ENCODE data around the gene POLR2F.
"Not testable (repeated sequence)": the region's sequence is repeated elsewhere in the genome, so short reads cannot be mapped to it uniquely, and the experiment has no call there.

POLR2F gene

DNA sequence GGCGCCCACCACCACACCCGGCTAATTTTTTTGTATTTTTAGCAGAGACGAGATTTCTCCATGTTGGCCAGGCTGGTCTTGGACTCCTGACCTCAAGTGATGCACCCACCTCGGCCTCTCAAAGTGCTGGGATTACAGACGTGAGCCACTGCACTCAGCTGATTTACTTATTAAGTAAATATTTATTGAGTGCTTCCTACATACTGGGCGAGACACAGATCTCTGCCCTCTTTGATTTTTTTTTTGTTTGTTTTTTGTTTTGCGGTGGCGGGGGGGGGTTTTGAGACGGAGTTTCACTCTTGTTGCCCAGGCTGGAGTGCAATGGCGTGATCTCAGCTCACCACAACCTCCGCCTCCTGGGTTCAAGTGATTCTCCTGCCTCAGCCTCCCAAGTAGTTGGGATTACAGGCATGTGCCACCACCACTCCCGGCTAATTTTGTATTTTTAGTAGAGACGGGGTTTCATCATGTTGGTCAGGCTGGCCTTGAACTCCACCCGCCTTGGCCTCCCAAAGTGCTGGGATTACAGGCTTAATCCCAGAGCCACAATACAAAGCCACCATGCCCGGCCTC lies 2.4 kb downstream of the POLR2F start:
- DNase-seq = not testable (repeated sequence)

DNA sequence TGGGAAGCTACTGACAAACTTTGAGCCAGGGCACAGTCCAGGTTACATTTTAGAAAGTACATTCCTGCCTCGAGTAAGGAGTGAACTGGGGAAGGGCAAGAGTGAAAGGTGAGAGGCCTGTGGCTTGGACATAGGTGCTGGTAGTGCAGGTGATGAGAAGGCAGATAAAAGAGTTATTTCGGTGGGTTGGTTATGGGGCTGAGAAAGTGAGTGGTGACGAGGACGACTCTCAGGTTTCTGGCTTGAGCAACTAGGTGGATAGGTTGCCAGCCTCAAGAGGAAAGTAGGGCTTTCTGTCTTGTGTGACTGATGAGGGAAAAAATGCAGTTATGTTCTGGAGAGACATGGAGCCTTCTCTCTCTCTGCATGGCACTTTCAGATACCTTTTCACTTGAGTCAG lies 3.7 kb downstream of the POLR2F start:
- DNase-seq = no peak

DNA sequence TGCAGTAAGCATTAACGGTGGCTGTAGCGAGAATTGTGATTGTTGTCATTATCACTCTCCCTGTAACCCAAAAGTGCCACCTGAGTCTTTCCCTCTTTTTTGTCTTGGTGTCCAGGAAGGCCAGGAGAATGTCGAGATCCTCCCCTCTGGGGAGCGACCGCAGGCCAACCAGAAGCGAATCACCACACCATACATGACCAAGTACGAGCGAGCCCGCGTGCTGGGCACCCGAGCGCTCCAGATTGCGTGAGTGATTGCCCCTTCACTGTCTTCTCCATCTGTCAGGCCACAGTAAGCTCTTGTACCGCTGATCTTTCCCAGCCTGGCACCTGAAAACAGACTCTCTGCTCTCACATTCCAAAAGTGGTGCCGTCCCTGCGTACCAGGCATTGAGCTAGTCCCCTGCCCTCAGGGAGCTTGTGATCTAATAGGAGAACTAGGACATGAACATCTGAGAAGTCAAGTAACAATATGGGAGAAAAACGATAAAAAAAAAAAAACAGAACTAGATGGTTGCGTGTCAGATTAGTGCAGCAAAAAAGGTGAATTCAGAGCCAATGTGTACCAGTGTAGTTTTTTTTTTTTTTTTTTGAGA lies 5.8 kb downstream of the POLR2F start:
- no peak for DNase-seq

DNA sequence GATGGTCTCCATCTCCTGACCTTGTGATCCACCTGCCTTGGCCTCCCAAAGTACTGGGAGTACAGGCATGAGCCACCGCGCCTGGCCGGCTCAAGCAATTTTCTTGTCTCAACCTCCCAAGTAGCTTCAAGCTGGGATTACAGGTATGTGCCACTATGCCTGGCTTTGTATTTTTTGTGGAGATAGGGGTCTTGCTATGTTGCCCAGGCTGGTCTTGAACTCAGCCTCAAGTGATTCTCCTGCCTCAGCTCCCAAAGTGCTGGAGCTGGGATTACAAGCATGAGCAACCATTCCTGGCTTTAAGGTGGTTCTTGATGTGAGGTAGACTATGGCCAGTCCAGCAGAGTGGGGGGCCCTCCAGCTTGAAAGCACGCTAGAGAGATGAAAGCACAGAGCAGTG lies 7.6 kb downstream of the POLR2F start:
- no peak for DNase-seq

DNA sequence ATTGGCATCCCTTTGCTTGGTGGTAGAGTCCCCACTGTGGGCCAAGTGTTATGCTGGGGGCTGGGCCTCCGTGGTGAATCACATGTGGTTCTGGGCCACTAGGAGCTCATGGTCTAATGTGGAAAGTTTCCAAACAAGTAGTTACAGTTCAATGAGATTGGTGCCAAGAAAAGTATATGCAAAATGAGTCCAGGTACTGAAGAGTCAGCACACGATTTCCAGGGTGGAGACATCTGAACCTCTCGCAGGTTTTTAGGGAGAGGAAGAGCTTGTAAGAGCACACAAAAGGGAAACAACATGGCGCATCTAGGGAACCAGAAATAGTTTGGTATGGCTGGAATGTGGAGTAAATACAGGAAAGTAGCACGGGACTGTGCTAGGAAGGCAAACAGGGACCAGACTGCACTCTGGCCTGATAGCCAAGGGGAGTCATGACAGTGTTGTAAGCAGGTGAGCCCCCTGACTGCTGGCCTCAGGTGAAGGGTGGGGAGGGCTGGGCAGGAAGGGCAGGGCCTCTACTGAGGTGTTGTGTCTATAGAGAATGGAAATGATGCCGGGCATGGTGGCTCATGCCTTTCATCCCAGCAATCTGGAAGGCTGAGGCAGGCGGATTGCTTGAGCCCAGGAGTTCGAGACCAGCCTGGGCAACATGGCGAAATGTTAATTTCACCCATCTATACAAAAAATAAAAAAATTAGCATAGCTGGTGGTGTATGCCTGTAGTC lies 12.6 kb downstream of the POLR2F start:
- DNase-seq = no peak

DNA sequence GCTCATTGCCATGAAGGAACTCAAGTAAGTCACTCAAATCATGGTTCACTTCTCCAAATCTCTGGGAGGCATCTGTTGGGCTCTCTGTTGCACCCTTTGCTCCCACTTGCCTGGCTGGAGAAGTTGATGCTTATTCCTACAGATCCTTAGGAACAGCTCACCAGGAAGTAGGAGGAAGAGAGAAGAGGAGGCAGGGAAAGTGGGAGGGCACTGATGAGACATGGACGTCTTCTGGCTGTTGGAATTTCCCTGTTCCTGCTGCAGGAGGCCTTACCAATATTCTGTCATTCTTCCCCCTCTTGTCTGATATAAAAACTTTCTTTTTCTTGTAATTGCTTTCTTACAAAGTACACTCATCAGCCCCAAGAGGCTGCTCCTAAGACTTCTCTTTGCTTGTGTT lies 13.6 kb downstream of the POLR2F start:
- DNase-seq = no peak

DNA sequence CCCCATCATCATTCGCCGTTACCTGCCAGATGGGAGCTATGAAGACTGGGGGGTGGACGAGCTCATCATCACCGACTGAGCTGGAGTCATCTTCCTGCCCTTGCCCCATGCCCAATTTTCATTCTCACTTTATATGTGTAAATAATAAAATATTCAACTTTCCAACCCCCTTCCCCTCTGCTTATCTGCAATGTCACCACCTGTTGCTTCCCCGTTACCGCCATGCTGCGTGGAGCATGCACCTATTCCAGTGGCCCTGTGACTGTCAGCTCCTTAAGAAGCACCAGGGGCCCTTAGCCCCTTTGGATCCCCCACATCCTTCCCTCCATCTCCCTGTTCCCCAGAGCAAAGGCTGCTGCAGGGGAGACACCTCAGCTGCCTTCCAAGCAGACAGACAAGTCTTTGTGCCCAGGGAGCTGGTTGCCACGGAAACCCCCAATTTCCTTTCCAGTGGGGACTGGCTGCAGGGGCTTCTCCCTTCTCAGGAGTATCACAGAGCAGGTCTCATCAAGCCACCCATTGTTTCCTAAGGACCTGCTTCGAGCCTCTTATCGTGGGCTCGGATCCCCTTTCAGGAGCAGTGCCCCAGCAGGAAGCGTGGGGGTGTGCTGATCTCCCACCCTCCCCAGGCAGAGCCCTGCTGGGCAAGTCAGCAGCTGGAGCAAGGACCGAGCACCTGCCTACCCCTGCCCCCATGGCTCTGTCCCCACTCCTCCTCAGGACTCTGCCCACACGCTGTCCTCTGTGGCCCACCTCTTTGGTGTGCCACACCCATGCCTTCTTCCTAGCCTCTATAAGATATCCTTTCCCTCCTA lies 14.3 kb downstream of the POLR2F start:
- DNase-seq = no peak

DNA sequence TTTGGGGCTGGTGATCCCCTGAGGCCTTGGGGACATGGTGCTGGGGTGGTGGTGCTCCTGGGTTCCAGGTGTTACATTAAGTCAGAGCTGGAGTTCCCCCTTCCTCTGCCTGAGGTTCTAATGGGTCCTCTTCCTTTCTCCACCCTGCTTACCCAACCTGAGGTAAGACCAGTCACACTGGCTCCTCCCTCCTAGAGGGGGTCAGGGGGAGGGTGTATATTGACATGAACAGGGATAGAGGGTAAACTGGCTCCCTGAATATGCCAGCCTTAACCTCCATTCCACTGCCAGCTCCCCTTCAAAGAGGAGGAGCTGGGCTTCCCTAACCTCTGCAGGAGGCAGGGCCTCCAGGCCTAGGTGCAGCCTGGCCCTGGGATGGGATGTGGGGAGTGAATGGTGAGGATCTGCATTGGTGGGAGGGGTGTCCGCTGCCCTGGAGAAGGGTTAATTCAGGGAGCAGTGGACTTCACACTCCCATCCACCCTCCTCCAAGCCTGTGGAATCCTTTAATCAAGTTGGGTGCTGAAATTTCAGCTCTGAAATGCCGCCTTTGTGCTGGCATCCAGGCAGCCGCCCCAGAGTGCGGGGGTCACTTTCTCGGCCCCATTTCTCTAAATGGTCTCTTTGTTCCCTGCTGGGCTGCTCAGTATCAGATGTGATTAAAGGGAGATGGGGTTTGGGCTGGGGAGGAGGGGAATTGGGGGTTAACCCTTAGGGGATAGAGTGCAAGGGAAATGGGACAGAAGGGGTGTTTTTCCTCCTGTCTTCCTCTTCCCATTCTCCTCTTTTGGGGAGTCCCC lies 15.2 kb downstream of the POLR2F start:
- no peak for DNase-seq

DNA sequence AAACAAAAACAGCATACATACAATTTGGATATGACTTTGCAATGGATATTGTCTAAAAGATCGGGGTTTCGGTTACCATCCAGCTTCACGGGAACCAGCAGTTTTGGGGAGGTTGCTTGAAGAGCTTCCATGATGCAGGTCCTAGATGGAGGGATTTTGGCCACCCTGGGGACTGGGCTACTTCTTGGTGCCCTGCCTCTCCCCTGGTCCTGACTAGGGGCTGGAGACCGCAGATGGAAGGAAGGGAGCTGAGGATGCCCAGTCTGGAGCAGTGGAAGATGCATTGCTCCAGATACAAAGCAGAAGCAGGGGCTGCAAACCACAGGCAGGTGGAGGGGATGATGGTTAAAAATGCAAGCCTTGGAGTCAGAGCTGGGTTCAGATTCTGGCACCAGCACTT lies 17.4 kb downstream of the POLR2F start:
- no peak for DNase-seq

DNA sequence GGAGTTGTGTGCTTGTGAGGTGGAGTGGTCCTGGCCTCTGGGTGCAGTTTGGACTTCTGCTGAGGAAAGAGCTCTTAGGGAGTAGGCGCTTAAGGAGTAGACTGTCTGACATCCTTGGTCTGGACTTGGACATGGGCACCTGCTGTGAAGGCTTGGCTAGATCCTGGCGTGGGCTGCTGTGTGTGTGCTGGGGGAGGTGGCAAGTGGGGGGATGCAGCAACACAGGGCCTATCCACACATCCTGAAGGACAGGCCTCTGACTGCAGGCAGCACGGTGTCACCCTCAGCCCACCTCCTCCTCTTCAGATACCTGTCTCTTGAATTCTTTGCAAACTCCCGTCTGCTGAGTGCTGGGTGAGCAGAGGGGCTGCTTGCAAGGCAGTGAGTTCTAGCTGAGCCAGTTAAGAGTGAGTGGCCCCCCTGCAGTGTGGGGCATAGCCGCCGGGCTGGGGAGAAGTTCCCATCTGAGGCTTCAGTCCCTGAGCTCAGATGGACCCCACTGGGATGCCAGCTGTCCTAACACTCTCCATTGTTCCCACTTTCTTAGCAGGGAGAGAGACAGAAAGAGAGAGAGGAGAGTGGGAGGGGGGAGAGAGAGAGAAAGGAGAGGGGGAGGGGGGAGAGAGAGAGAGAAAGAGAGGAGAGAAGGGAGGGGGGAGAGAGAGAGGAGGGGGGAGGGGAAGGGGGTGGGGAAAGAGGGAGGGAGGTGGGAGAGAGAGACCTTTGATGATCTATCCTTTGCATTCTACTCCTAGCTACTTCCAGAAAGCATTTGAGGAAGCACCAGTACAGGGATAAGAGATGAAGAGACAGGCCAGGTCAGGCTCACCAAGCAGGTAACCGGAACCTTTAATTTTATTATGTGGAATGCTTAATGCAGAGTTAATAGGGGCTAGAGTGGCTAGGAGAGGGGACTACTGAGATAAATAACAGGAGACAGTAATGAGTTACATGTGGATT lies 18.3 kb downstream of the POLR2F start:
- no peak for DNase-seq

DNA sequence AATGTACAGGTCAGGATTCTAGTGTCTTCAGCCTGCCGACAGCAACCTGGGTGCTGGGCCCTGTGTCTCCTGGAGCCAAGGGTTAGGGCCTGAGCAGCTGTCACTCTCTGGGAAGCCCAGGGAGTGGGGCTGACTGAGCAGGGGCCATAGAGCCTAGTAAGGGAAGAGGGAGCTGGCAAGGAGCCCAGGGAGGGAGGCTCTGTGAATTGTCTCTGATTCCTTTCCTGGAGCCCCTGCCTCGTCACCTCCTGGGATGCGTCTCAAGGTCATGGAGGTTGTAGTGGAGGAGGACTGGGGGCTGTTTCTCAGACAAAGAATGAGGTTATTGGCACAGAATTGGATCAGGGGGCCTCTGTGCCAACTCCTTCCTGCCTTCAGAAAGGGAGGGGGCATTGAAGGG lies 19.0 kb downstream of the POLR2F start:
- DNase-seq = no peak

DNA sequence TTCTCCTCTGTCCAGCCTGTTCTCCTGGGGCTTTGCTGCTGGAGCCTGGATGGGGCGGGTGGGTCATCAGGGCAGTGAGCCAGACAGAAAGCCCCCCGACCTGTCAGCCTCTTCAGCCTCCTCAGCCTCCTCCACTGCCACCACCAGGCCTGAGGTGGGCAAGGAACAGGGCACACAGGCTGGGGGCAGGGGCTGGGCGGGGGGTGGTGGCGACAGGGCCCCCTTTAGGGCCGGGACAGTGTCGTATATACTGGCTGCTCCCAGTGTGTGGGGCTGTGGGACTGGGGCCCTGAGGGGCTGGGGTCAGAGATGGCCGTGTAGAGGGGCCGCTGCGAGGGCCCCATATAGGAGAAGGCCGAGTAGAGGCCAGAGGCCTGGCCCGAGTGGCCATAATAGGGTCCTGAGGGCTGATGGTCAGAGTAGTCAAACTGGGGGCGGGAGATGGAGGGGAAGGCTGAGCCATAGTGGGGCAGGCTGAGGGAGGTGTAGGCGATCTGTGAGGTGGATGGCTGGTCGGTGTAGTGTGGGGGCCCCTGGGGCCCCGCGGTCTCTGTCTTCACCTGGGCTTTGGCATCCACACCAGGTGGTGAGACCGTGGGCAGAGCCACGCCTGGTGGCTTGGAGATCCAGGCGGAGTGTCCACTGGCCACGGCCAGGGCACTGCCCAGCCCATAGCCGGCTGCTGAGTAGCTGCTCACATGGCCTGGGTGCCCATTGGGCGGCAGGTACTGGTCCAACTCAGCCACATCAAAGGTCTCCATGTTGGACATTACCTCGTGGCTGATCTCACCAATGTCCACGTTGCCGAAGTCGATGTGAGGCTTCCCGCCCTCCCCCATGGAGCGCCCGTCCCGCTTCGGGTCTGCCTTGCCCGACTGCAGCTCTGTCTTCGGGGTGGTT lies 20.0 kb downstream of the POLR2F start:
- DNase-seq = no peak

DNA sequence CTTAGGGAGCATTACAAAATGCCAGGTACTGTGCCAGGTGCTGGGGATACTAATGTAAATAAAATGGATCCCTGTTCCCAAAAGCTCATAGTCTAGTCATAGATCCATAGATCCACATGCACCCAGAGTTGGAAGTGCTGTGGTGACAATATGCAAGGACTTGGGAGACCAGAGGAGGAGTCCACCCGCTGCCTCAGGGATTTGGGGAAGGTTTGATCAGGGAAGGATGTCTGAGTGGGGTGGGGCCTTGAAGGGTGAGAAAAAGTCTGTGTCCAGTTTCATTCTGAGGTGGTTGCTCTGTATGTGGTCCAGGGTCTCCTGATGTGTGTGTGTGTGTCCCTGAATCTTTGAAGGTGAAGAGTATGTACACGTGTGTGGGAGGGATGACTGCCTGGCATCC lies 21.7 kb downstream of the POLR2F start:
- DNase-seq = no peak

DNA sequence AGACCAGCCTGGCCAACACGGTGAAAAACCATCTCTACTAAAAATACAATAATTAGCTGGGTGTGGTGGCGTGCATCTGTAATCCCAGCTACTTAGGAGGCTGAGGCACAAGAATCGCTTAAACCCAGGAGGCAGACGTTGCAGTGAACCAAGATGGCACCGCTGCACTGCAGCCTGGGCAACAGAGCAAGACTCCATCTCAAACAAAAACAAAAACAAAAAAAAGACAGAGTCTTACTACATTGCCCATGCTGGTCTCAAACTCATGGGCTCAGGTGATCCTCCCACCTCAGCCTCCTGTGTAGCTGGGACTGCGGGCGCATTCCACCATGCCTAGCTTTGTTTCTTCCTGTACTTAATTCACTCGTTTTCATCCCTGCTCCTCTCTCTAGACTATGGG lies 22.5 kb downstream of the POLR2F start:
- not testable (repeated sequence) for DNase-seq

DNA sequence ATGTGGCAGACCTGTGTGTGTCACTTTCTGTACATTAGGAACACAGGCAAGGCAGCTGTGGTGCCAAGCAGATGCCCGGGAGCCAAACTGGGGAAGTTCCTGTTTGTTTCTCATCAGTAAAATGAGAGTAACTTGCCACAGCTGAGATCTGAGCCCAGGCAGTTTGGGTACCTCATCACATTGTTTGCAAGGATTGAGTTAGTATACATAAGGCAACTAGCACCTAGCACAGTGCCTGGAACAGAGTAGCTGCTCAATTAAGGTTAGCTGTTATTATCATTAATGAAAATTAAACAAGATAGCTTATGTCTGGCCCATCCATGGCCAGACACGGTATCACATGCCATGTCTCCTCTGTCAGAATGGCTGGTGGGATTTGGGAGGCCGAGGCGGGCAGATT lies 23.0 kb downstream of the POLR2F start:
- DNase-seq = no peak

DNA sequence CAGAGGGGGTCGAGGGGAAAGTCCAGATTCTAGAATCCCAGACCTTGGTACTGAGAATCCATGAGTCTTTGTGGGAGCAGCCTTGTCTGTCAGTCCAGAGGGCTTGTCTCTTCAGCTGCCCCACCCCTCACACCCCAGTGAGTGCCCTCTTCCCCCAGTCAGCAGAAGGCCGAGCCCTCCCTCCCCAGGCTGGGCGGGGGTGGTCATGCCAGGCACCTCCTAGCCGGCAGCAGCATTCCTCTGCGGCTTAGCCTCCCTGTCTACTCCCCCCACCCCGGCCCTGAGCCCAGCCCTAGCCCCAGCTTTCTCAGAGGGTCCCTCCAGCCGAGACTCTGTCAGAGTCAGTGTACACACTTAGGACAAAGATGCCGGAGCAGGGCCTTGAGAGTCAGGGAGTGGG lies 26.3 kb downstream of the POLR2F start:
- DNase-seq = no peak

DNA sequence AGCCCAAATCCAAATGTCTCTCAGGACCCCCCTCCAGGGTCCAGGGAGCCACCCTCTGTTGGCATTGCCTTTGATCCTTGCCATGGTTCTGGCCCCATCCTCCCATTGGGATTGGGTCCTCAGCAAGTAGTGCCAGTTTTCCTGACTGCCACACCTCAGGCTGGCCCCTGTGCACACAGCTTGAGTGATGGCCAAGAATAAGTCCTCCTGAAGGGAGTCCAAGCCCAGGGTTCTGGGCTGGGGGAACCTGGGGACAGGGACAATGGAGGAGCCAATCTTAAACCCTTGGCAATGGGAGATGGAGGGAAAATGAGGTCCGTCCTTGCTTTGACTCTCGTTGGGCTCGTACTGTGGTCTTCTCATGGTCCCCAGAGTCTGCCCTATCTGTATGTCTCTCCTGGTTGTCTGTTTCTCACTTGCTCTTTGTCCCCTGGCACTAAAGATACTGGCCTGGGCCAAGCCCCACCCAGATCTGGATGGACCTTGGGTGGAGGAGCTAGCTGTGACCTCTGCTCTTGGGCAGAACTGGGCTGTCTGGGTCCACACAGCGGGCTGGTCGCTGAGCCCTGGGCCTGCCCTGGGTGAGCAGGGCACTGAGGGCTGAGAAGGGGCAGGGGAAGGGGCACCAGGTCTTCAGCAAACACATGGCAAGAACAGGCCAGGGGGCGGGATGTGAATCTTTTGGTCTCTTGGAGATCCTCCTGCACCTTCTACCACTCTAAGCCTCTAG lies 27.9 kb downstream of the POLR2F start:
- no peak for DNase-seq

DNA sequence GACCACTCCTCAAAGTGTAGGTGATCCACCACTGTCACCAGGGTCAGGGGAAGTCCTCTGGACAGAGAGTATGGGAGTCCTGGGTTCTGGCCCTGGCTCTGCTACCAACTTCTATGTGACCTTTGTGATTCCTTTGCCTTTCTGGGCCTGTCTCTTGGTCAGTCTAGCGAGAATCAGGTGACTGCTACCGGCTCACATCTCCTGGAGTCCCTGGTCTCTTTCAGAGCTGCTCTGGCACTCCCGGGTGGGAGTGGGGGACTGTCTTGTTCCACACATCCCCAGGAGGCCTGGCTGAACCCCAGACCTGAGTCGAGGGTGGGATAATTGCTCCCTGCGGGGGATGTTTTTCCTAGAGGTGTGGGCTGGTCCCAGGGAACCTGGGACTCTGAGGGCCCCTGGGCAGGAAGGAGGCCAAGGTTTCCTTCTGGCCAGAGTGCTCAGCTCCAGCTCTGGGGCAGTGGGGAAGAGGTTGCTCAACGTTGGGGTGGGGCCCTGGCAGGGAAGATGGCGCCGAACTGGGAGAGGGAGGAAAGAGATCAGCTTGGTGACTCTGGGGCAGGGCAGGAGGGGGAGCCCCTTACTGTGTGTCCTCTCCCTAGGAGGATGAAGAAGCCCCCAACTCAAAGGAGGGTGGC lies 28.8 kb downstream of the POLR2F start:
- DNase-seq = no peak
